Mesothelial cell of epicardium (in vitro differentiated cells): ENCODE results near the gene FREM3. TPM values are rescaled to one million over a fixed set of nuclear protein-coding genes. Genes with fewer than 3 reads are reported as not detected.
"Not testable (repeated sequence)": the region's sequence is repeated elsewhere in the genome, so short reads cannot be mapped to it uniquely, and the experiment has no call there.

Experiments used
- DNase-seq, 2 experiments: peaks; one replicate each; pipeline ENCODE4 v3.0.0; 2021; ENCODE audit warnings: low spot score in 2 of 2; ENCODE audit not compliant: unreplicated experiment in 2 of 2
- H3K27ac Mint-ChIP-seq: 2 replicates; pipeline ENCODE4 v1.8.0; 2021; ENCODE audit warnings: mixed read lengths
- H3K27me3 Mint-ChIP-seq: 2 replicates; pipeline ENCODE4 v1.8.0; 2021; ENCODE audit warnings: low read depth, mixed read lengths
- H3K36me3 Mint-ChIP-seq: 2 replicates; pipeline ENCODE4 v1.8.0; 2021; ENCODE audit warnings: mixed read lengths
- H3K4me1 Mint-ChIP-seq: 2 replicates; pipeline ENCODE4 v1.8.0; 2021; ENCODE audit warnings: mixed read lengths
- H3K4me3 Mint-ChIP-seq: 2 replicates; pipeline ENCODE4 v1.8.0; 2021; ENCODE audit warnings: mild to moderate bottlenecking, moderate library complexity, mixed read lengths
- H3K9me3 Mint-ChIP-seq: 2 replicates; pipeline ENCODE4 v1.8.0; 2021; ENCODE audit warnings: mixed read lengths
- CTCF ChIP-seq: fragments of 200-600 bp; sonication (generic); IDR thresholded peaks from one replicate; pipeline ENCODE4 v1.5.0; 2021; ENCODE audit warnings: antibody characterized with exemption; ENCODE audit not compliant: unreplicated experiment
- total RNA-seq: library from RNA; stranded (reverse); gene quantifications from 3 replicates; pipeline ENCODE4 v1.2.1, GENCODE V29; 2021

The FREM3 gene
- total RNA-seq: not detected in 3 replicates

- no peaks in the 10 kb centered on the region for H3K9me3 Mint-ChIP-seq
- peak; percentile 20 to 53 for DNase-seq
- H3K36me3 Mint-ChIP-seq: no peaks in the 10 kb centered on the region
- no peak within 1 kb of the TSS for H3K27ac Mint-ChIP-seq
- no peak for TF ChIP-seq CTCF
- H3K4me3 Mint-ChIP-seq: peak within 1 kb of the TSS; percentile 57
- peaks cover 10% of the 10 kb centered on the region for H3K4me1 Mint-ChIP-seq
- H3K27me3 Mint-ChIP-seq: peaks cover 92% of the 10 kb centered on the region
These were observed at the start of gene FREM3 for GRCh38 chr4:143700416-143701352. Gene FREM3, minus strand, starts transcription at chr4:143700675. Its CDS starts 0 bp downstream, at chr4:143700675.

- Mint-ChIP-seq H3K36me3 (no peaks in the 10 kb centered on the region), H3K27ac (no peak overlapping the region), H3K9me3 (no peaks in the 10 kb centered on the region), H3K4me3 (no peak overlapping the region), H3K27me3 (peaks cover 3% of the 10 kb centered on the region), H3K4me1 (no peaks in the 10 kb centered on the region)
- DNase-seq: no peak
- TF ChIP-seq CTCF: no peak
These were observed 45.4 kb upstream of the FREM3 start for GRCh38 chr4:143745874-143746273.

- TF ChIP-seq CTCF: no peak
- Mint-ChIP-seq H3K36me3 (no peaks in the 10 kb centered on the region), H3K4me1 (no peaks in the 10 kb centered on the region), H3K27me3 (peaks cover 3% of the 10 kb centered on the region), H3K9me3 (no peaks in the 10 kb centered on the region), H3K27ac (no peak overlapping the region), H3K4me3 (no peak overlapping the region)
- no peak for DNase-seq
These were observed 43.1 kb upstream of the FREM3 start for GRCh38 chr4:143743591-143743990.

- Mint-ChIP-seq H3K27ac (no peak overlapping the region), H3K9me3 (no peaks in the 10 kb centered on the region), H3K4me3 (no peak overlapping the region), H3K4me1 (no peaks in the 10 kb centered on the region), H3K27me3 (peaks cover 3% of the 10 kb centered on the region), H3K36me3 (no peaks in the 10 kb centered on the region)
- TF ChIP-seq CTCF: no peak
- no peak for DNase-seq
These were observed 42.4 kb upstream of the FREM3 start for GRCh38 chr4:143742834-143743233.

- Mint-ChIP-seq H3K36me3 (no peaks in the 10 kb centered on the region), H3K9me3 (peaks cover 9% of the 10 kb centered on the region), H3K27me3 (peaks cover 2% of the 10 kb centered on the region), H3K4me3 (no peak overlapping the region), H3K4me1 (no peaks in the 10 kb centered on the region), H3K27ac (no peak overlapping the region)
- DNase-seq: no peak
- TF ChIP-seq CTCF: no peak
These were observed 36.4 kb upstream of the FREM3 start for GRCh38 chr4:143736861-143737260.

GRCh38 chr4:143736061-143736460, 35.6 kb upstream of the FREM3 start:
- H3K4me1 Mint-ChIP-seq, H3K27me3 Mint-ChIP-seq, DNase-seq: not testable (repeated sequence)

More at GRCh38 chr4:143736061-143736460, 35.6 kb upstream of the FREM3 start:
- H3K4me3 Mint-ChIP-seq, H3K36me3 Mint-ChIP-seq, H3K27ac Mint-ChIP-seq, H3K9me3 Mint-ChIP-seq: not testable (repeated sequence)
